Inflammatory macrophage (primary cell): ENCODE measurements around the gene NIPBL.
A peak's percentile ranks its signal among the peaks of the same experiment; 100 is the strongest.
"Not testable (repeated sequence)": the region's sequence is repeated elsewhere in the genome, so short reads cannot be mapped to it uniquely, and the experiment has no call there.

ENCODE experiments used
- DNase-seq, 2 donors: peaks; one replicate each; pipeline ENCODE4 v3.0.0-alpha.2; 2020 to 2022

NIPBL gene

DNA sequence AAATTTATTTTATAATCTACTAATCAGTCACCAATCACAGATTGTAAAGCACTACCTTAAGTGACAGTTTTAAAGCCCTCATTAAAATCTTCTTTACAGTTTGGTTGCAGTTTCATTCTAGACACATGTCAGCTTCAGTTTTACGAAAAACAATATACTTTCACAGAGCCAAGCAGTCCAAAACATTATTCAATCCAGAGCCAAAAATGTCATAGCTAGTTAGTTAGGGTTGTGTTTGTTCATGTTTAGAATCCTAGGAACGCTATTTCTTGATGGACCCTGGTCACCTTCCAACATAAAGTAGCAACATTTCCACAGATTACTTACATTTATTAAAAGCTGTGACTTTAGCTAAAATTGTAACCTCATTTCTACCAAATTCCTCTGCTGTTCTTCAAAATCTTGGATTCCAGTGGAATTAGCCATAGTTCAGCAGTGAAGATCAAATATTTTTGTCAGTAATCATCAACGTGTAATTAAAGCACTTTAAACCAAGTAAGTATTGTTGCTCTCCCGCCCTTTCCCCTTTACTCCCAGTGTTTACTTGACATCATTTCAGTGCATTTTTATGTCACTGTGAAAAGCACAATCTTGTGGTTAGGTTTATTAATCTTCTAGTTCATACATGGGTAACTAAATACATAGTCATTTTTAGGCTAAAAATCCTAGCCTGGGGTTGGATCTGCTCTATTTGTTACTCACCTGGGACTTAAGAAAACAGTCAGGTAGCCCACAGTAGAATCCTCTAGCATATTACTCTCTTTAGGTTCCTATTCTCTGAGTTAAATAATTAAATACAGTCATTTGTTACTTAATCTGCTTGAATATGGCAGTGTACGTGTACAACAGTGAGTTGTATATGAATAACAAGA lies 74.3 kb downstream of the NIPBL start:
- DNase-seq = no peak

DNA sequence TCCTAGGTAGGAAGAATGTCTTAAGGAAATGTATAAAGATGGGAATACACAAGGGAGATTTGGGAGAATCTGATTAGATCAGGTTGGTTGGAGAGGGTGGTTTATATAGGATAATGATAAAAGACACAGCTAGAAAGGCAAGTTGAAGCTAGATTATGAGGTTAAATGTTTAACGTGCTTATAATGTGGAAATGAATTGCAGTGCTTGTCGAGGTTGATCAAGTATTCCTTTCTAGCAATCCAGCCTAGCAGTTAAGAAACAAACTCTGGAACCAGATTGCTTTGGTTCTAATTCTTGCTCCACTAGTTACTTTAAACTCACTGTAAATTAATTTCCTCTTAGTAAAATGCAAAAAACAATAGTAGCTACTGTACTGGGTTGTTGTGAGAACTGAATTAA lies 76.5 kb downstream of the NIPBL start:
- DNase-seq = no peak

GRCh38 chr5:36957953-36958537 lies 81.5 kb downstream of the NIPBL start:
- DNase-seq = no peak

DNA sequence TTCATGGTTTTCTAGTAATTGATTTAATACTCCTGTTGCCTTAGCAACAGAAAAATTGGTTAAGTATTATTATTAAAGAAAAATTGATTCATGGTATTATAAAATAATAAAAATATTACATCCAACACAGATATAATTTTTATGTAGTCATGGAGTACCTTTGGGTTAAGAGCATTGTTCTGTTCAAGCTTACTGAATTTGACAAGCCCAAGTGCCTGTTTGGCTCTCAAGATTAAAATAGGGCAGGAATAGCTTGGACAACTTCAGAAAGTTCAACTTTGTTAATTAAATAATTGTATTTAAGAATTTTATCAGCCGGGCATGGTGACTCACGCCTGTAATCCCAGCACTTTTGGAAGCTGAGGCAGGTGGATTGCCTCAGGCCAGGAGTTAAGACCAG lies 82.0 kb downstream of the NIPBL start:
- no peak for DNase-seq

GRCh38 chr5:36965179-36965578 lies 88.6 kb downstream of the NIPBL start:
- no peak for DNase-seq

- DNase-seq = no peak
Observed at GRCh38 chr5:36969700-36970395, 93.3 kb downstream of the NIPBL start.

GRCh38 chr5:36978196-36978595 lies 101.6 kb downstream of the NIPBL start:
- DNase-seq = no peak

- no peak for DNase-seq
Observed at GRCh38 chr5:36982146-36982545, 105.6 kb downstream of the NIPBL start.

- DNase-seq = no peak
Observed at GRCh38 chr5:36985387-36985786, 108.8 kb downstream of the NIPBL start.

- no peak for DNase-seq
Observed at GRCh38 chr5:36988396-36988795, 111.8 kb downstream of the NIPBL start.

DNA sequence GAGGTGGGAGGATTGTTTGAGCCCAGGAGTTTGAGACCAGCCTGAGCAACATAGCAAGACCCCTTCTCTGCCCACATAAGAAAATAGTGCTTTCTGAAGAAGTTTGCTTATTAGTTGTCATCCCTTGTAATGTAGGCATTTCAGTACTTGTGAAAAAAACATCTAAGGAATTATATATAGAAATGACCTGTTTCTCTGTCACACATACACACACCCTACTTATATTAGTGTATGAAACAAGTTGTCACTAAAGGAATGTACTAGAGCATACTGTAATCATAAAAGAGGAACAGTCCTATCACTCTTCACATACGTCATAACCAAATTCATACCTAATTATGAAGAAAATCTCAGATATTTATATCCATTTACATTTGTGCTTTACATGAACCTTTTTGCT lies 122.0 kb downstream of the NIPBL start:
- DNase-seq = no peak

DNA sequence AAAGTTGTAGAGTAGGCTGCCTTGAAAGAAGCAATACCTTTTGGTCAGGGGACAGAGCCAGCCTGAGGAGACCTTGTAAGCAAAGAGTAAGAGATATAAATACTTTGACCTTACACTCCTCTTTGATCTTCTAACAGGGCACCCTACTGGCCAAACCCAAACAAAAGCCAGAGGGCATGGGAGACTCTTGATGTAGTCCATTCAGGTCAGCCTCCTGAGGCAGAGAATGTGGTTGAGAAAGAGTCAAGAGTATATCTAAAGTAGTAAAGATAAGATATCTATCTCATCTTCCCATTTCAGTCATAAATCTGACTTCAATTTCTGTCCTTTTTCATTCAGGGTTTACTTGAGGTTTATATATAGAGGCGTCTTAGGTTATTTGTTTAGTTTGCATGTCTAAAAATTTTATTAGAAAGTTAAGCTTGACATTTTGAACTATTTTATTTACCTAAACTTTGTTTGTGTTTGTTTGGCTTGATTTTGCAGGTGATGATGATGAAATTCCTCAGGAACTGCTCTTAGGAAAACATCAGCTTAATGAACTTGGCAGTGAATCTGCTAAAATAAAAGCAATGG lies 125.7 kb downstream of the NIPBL start:
- DNase-seq = no peak

- no peak for DNase-seq
Observed at GRCh38 chr5:37005252-37005651, 128.7 kb downstream of the NIPBL start.

GRCh38 chr5:37005946-37006540 lies 129.5 kb downstream of the NIPBL start:
- peak in 1 of 2 donors; percentile 17 for DNase-seq

DNA sequence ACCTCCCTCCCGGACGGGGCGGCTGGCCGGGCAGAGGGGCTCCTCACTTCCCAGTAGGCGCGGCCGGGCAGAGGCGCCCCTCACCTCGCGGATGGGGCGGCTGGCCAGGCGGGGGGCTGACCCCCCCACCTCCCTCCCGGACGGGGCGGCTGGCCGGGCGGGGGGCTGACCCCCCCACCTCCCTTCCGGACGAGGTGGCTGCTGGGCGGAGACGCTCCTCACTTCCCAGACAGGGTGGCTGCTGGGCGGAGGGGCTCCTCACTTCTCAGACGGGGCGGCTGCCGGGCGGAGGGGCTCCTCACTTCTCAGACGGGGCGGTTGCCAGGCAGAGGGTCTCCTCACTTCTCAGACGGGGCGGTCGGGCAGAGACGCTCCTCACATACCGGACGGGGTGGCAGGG lies 136.6 kb downstream of the NIPBL start:
- DNase-seq = not testable (repeated sequence)

GRCh38 chr5:37014321-37014720 lies 137.8 kb downstream of the NIPBL start:
- DNase-seq = no peak

- no peak for DNase-seq
Observed at GRCh38 chr5:37015795-37016666, 139.5 kb downstream of the NIPBL start.

DNA sequence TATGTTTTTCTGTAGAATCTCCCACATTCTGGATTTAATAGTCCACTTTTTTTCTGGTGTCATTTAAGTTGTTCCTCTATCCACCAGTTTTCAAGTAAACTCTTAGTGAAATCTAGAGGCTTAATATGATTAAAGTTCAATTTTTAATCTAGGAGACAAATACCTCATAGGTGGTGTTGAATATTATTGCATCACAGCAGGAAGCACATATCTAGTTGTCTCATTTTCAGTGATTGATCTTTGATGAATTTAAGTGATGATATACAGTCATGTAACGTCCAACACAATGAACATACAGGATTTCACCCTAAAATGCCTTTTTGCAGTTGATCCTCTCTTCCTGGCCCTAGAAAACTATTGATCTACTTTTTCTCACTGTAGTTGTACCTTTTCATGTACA lies 152.3 kb downstream of the NIPBL start:
- DNase-seq = no peak

DNA sequence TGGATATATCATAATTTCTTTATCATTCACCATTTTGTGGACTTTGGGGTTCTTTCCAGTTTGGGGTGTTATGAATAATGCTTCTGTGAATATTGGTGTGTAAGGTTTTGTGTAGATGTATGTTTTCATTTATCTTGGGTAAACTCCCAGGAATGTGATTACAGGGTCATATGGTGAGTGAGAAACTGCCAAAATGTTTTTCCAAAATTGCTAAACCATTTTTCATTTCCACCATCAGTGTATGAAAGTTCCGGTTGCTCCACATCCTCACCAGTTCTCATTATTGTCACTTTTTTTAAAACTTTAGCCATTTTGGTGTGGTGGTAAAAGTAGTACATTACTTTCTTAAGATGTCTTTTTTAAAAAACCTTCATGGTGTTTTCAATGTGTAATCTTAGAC lies 152.9 kb downstream of the NIPBL start:
- no peak for DNase-seq

DNA sequence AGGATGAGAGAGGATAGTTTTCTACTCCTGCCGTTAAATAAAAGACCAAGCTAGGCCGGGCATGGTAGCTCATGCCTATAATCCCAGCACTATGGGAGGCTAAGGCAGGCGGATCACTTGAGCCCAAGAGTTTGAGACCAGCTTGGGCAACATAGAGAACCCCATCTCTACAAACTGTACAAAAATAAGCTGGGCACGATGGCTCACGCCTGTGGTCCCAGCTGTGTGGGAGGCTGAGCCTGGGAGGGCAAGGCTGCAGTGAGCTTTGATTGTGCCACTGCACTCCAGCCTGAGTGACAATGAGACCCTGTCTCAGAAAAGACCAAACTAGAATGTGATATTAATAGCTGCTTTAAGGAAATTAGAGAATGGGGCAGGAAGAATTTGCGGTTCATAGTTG lies 158.4 kb downstream of the NIPBL start:
- no peak for DNase-seq

GRCh38 chr5:37037840-37038239 lies 161.3 kb downstream of the NIPBL start:
- peak in 1 of 2 donors; percentile 5 for DNase-seq

- no peak for DNase-seq
Observed at GRCh38 chr5:37039824-37040223, 163.3 kb downstream of the NIPBL start.
